Activated naive CD8-positive, alpha-beta T cell treated with anti-CD3 and anti-CD28 coated beads for 36 hours (primary cell): Measurements from ENCODE around the gene CPB1. TPM values are rescaled to one million over a fixed set of nuclear protein-coding genes. Genes with fewer than 3 reads are reported as not detected.

ENCODE experiments used
- DNase-seq: peaks from one replicate; pipeline ENCODE4 v3.0.0; 2021
- H3K27ac Mint-ChIP-seq: one replicate; pipeline ENCODE4 v1.8.0; 2022; ENCODE audit warnings: mild to moderate bottlenecking, moderate library complexity, mixed read lengths
- H3K27me3 Mint-ChIP-seq: one replicate; pipeline ENCODE4 v1.8.0; 2022; ENCODE audit warnings: mild to moderate bottlenecking, mixed read lengths
- H3K36me3 Mint-ChIP-seq: one replicate; pipeline ENCODE4 v1.8.0; 2021; ENCODE audit warnings: mild to moderate bottlenecking, mixed read lengths
- H3K4me1 Mint-ChIP-seq: one replicate; pipeline ENCODE4 v1.8.0; 2021; ENCODE audit warnings: mixed read lengths
- H3K4me3 Mint-ChIP-seq: one replicate; pipeline ENCODE4 v1.8.0; 2022; ENCODE audit warnings: mild to moderate bottlenecking, moderate library complexity, mixed read lengths
- H3K9me3 Mint-ChIP-seq: one replicate; pipeline ENCODE4 v1.8.0; 2022; ENCODE audit warnings: mixed read lengths
- total RNA-seq, 2 experiments: library from RNA; stranded (reverse); gene quantifications; one replicate each; pipeline ENCODE4 v1.2.3, GENCODE V29; 2021

The CPB1 gene
- total RNA-seq, 2 experiments from 2014 or later: not detected

GRCh38 chr3:148816427-148816826, 11.2 kb upstream of the CPB1 start:
- DNase-seq: no peak
- H3K9me3 Mint-ChIP-seq: peaks cover 2% of the 10 kb centered on the region
- H3K27me3 Mint-ChIP-seq: peaks cover 8% of the 10 kb centered on the region
- H3K4me1 Mint-ChIP-seq: no peaks in the 10 kb centered on the region
- H3K27ac Mint-ChIP-seq: no peak overlapping the region
- H3K4me3 Mint-ChIP-seq: no peak overlapping the region
- H3K36me3 Mint-ChIP-seq: no peaks in the 10 kb centered on the region

GRCh38 chr3:148816981-148817525, 10.6 kb upstream of the CPB1 start:
- Mint-ChIP-seq H3K27ac (no peak overlapping the region), H3K9me3 (peaks cover 2% of the 10 kb centered on the region), H3K4me3 (no peak overlapping the region), H3K36me3 (no peaks in the 10 kb centered on the region), H3K4me1 (no peaks in the 10 kb centered on the region), H3K27me3 (peaks cover 4% of the 10 kb centered on the region)
- DNase-seq: no peak

DNA sequence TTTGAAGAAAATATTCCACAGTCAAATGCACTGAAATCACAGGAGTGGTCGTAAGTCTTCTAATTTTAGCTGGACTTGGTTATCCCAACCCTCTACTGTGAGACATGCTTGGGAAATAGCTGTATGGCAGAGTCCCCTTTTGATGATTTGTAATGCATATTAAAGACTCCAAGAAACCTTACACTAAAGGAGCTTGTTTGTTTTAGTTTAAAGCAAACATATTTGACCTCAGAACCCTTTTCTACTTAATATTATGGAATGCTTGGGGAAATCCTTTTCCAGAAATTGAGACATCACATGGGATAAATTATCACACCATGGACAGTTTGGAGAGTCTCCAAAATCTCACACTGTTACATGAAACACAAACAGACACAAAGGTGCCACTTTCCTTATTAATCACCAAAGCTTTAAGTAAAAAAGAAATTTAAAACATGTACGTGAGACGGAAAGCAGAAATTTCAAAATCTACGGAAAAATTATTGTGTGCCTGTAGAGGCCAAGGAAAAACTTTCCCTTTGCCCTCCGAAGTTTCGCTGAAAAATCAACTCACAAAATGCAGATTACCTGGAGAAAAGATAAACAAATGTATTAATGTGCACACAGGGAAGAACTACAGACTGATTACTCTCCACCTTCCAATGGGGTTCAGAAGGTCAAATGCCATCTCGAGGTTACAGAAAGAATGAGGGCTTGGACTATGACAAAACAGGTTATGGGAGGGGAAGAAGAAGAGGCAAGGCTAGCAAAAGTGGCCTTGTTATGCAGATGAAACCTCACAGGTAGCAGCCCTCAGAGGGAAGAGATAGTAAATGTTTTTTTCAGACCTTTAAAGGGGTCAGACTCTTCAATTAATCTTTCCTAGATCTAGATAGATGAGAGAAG, 7.0 kb upstream of the CPB1 start:
- H3K4me3 Mint-ChIP-seq: no peak overlapping the region
- no peaks in the 10 kb centered on the region for H3K36me3 Mint-ChIP-seq
- peaks cover 6% of the 10 kb centered on the region for H3K27me3 Mint-ChIP-seq
- H3K27ac Mint-ChIP-seq: no peak overlapping the region
- no peaks in the 10 kb centered on the region for H3K4me1 Mint-ChIP-seq
- no peak for DNase-seq
- peaks cover 2% of the 10 kb centered on the region for H3K9me3 Mint-ChIP-seq

DNA sequence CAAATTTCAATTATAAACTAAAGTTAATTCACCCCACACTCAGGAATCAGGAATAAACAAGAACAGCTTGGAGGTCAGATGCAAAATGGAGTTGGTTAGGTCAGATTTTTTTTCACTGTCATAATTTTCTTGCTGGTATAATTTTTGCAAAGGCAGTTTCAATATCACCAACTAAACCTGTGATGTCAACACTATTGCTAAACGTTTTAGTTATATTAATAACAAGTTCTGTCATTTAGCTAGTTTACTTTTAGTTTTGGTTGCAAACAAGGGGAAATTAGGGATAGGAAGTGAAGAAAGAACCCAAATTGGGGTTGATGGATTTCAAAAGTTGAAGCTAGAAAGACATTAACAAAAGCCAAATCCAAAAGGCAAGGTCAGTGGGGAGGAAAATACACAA, 4.6 kb upstream of the CPB1 start:
- DNase-seq: no peak
- H3K27me3 Mint-ChIP-seq: peaks cover 6% of the 10 kb centered on the region
- H3K36me3 Mint-ChIP-seq: no peaks in the 10 kb centered on the region
- H3K4me3 Mint-ChIP-seq: no peak overlapping the region
- H3K9me3 Mint-ChIP-seq: peaks cover 2% of the 10 kb centered on the region
- H3K4me1 Mint-ChIP-seq: no peaks in the 10 kb centered on the region
- no peak overlapping the region for H3K27ac Mint-ChIP-seq

DNA sequence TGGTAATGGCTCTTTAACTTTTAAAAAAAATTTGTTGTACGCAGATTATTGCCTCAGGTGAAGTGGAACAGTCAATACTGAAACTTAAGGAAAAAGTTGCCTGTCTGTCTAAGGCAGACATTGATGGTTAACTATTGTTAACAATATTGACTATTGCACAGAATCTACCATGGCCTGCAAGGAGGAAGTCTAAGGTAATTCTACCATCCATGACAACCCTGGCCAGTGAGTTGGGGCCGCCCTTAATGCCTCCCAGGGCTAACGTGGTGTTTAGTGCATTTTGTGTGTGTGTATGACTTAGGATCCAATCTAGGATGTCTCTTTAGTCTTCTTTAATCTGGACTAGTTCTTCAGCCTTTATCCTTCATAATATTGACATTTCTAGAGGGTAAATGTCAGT, 2.1 kb upstream of the CPB1 start:
- H3K9me3 Mint-ChIP-seq: no peaks in the 10 kb centered on the region
- H3K36me3 Mint-ChIP-seq: no peaks in the 10 kb centered on the region
- H3K27ac Mint-ChIP-seq: no peak overlapping the region
- H3K4me1 Mint-ChIP-seq: no peaks in the 10 kb centered on the region
- H3K27me3 Mint-ChIP-seq: peaks cover 3% of the 10 kb centered on the region
- H3K4me3 Mint-ChIP-seq: no peak overlapping the region
- no peak for DNase-seq

- no peak overlapping the region for H3K27ac Mint-ChIP-seq
- DNase-seq: no peak
- no peak overlapping the region for H3K4me3 Mint-ChIP-seq
- H3K9me3 Mint-ChIP-seq: no peaks in the 10 kb centered on the region
- no peaks in the 10 kb centered on the region for H3K36me3 Mint-ChIP-seq
- H3K27me3 Mint-ChIP-seq: peaks cover 3% of the 10 kb centered on the region
- no peaks in the 10 kb centered on the region for H3K4me1 Mint-ChIP-seq
Measured at GRCh38 chr3:148828136-148828690, 602 bp downstream of the CPB1 start.

DNA sequence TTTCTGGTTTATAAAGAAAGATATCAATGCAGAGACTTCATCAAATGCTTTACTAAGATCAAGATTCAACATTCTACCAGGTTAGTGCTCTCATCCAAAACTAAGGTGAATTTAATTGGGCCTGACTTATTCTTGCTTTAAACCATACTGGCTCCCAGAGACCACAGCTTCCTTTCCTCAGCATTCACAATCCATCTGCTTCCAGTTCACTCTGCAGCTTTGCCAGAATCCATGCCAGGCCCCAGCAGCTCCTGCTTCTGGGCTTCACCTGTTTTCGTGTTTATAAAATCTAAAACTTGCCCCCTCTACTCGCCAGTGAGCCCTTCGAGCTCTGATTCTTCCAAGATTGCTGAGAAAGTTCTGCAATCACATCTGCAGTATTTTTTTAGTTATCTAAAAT, 2.3 kb downstream of the CPB1 start:
- no peaks in the 10 kb centered on the region for H3K4me1 Mint-ChIP-seq
- H3K36me3 Mint-ChIP-seq: no peaks in the 10 kb centered on the region
- no peak for DNase-seq
- H3K27me3 Mint-ChIP-seq: no peaks in the 10 kb centered on the region
- H3K27ac Mint-ChIP-seq: no peak overlapping the region
- H3K9me3 Mint-ChIP-seq: no peaks in the 10 kb centered on the region
- no peak overlapping the region for H3K4me3 Mint-ChIP-seq

DNA sequence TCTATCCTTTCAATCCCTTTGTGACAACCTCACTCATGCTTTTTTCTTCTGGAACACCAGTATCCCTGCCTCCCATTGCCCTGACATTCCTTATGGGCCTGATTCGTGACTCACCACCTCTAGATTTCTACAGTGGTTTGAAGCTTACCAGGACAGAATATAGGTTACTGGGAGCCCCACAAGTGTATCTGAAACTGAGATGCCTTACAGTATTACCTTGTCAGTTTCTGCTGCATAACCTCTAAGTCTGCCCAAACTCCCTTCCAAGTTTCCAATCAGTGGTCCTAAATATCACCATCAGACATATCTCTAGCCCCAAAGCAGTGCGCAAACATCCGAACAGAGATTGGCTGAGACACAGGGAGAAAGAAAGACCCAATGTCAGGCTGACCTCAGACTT, 5.6 kb downstream of the CPB1 start:
- H3K27me3 Mint-ChIP-seq: peaks cover 8% of the 10 kb centered on the region
- H3K27ac Mint-ChIP-seq: no peak overlapping the region
- H3K36me3 Mint-ChIP-seq: no peaks in the 10 kb centered on the region
- no peaks in the 10 kb centered on the region for H3K4me1 Mint-ChIP-seq
- DNase-seq: no peak
- no peaks in the 10 kb centered on the region for H3K9me3 Mint-ChIP-seq
- H3K4me3 Mint-ChIP-seq: no peak overlapping the region

DNA sequence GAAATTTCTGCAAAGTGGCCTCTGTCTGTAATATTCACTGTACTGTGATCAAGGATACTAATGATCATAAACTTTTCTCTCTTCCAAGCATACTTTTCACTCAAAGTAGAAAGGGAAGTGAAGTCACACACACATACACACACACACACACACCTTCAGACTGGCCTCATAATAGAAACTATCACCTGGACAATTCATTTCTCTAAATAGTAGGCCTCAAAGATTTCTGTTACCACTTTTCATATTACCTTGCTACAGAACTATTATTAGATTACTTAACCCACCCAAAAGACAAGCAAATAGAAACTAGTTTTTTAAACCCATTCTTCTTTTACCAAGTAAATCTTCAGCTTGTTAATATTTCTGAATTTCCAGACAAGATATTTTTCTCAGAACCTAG, 12.2 kb downstream of the CPB1 start:
- H3K4me3 Mint-ChIP-seq: no peak overlapping the region
- no peak overlapping the region for H3K27ac Mint-ChIP-seq
- H3K4me1 Mint-ChIP-seq: no peaks in the 10 kb centered on the region
- no peaks in the 10 kb centered on the region for H3K9me3 Mint-ChIP-seq
- DNase-seq: no peak
- H3K36me3 Mint-ChIP-seq: no peaks in the 10 kb centered on the region
- H3K27me3 Mint-ChIP-seq: peaks cover 11% of the 10 kb centered on the region

DNA sequence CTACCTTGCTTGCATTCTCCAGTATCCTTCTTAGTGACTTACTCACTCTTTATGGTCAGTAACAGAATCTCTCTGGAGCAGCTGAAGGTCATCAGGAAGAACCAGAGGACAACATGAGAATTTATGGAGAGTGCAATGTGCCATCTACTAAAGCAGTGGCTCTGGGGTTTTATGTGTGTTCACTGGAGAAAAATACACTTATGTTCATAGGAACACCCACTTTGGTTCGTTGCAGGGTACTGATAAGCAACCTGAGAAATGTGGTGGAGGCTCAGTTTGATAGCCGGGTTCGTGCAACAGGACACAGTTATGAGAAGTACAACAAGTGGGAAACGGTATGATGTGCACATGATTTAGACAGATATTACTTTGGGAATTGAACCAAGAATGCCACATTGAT, 12.8 kb downstream of the CPB1 start:
- no peak for DNase-seq
- H3K4me1 Mint-ChIP-seq: no peaks in the 10 kb centered on the region
- no peaks in the 10 kb centered on the region for H3K9me3 Mint-ChIP-seq
- H3K27ac Mint-ChIP-seq: no peak overlapping the region
- H3K4me3 Mint-ChIP-seq: no peak overlapping the region
- H3K36me3 Mint-ChIP-seq: no peaks in the 10 kb centered on the region
- H3K27me3 Mint-ChIP-seq: peaks cover 7% of the 10 kb centered on the region

DNA sequence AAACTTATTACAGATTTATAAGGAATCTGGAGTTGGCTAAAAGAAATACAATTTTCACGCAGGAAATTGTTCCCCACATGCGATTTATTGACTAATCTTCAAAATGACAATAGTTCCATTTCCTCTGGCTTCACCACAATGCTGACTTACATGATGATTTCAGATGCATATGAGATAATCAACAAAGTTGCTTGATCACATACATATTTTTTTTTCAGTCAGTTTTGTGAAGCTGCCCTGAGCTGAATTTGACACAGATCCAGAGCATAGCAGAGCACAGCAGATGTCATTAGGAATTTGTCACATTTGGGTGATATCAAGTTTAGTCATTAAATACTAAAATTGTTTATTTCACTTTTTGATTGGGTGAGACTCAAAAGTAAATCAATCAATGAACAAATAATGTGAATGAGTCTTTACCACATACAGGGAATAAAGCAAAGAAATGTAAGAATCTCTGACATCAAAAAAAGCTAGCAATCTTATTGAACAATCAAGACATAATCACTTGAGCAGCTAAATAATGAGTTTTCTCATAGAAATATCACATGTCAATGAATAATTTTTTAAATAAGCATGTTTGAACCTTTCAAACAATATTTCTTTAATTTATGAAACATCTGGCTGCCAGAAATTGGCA, 18.3 kb downstream of the CPB1 start:
- Mint-ChIP-seq H3K36me3 (no peaks in the 10 kb centered on the region), H3K9me3 (no peaks in the 10 kb centered on the region), H3K27me3 (peaks cover 3% of the 10 kb centered on the region), H3K27ac (no peak overlapping the region), H3K4me1 (no peaks in the 10 kb centered on the region), H3K4me3 (no peak overlapping the region)
- DNase-seq: no peak

GRCh38 chr3:148847351-148847750, 19.7 kb downstream of the CPB1 start:
- H3K4me3 Mint-ChIP-seq: no peak overlapping the region
- DNase-seq: no peak
- no peaks in the 10 kb centered on the region for H3K36me3 Mint-ChIP-seq
- no peaks in the 10 kb centered on the region for H3K4me1 Mint-ChIP-seq
- no peak overlapping the region for H3K27ac Mint-ChIP-seq
- no peaks in the 10 kb centered on the region for H3K27me3 Mint-ChIP-seq
- no peaks in the 10 kb centered on the region for H3K9me3 Mint-ChIP-seq

DNA sequence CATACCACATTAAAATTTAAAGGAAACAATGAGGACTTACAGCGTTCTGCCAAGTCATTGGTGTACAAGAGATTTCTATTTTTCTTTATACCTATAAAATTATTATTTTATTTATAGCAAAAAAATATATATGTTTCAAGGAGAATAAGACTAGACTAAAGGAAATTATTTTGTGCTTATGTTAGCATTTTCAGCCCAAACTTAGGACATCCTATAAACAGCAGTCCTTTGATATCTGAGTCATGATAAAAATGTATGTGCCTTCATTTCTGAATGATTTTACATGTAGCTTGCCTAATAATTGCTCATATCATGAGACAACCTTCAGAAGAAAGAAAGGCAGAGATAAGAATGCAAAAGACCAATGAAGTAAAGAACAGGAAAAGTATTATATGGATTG, 20.8 kb downstream of the CPB1 start:
- no peaks in the 10 kb centered on the region for H3K36me3 Mint-ChIP-seq
- H3K9me3 Mint-ChIP-seq: no peaks in the 10 kb centered on the region
- no peaks in the 10 kb centered on the region for H3K4me1 Mint-ChIP-seq
- H3K27ac Mint-ChIP-seq: no peak overlapping the region
- H3K4me3 Mint-ChIP-seq: no peak overlapping the region
- no peaks in the 10 kb centered on the region for H3K27me3 Mint-ChIP-seq
- DNase-seq: no peak

DNA sequence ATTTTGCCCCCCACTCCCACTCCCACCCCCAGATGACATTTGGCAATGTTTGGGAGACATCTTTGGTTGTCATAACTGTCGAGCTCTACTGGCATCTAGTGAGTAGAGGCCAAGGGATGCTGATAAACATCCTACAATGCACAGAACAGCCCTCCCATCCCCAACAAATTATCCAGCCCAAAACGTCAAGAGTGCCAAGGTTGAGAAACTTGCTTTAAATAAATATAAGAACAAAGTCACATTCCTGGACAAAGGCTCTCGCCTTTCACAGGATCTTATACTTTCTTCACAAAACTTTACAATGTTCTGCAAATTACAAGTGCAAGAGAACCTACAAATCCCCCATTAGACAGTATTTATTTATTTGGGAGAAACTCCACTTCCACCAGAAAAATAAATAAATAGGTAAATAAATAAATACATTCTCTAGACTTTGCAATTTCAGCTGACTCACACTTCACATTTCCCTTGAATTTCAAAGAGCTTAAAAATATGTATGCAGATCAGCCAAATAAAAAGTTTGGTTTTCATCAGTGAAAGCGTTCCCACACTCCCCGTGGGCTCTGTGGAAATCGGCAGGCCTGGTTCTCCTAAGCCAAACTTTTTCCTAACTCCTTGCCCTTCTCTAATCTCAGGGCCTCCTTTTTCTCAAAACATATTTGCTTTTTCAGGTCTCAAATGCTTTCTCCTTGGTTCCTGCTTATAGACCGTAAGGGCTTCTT, 24.8 kb downstream of the CPB1 start:
- Mint-ChIP-seq H3K4me1 (no peaks in the 10 kb centered on the region), H3K4me3 (no peak overlapping the region), H3K36me3 (no peaks in the 10 kb centered on the region), H3K27me3 (peaks cover 3% of the 10 kb centered on the region), H3K9me3 (no peaks in the 10 kb centered on the region), H3K27ac (no peak overlapping the region)
- DNase-seq: no peak

DNA sequence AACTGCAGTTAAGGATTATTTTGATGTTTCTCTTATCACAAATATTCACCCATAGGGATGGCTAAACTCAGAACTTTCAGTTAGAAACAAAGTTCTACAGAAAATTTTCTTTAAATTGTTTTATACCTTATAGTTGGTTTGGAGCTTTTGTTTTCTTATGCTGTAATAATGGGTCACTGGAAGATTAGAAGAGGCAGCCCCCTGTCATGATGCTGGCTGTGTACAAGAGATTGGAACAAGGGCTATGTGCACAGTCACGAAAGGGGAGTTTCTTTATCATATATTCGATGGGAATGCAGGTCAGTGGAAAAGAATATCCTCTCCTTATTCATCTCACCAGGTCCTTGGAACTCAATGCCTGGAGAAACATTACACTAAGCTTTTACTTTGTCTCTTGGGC, 25.5 kb downstream of the CPB1 start:
- H3K27ac Mint-ChIP-seq: no peak overlapping the region
- H3K9me3 Mint-ChIP-seq: no peaks in the 10 kb centered on the region
- no peak overlapping the region for H3K4me3 Mint-ChIP-seq
- H3K36me3 Mint-ChIP-seq: no peaks in the 10 kb centered on the region
- H3K4me1 Mint-ChIP-seq: no peaks in the 10 kb centered on the region
- DNase-seq: no peak
- H3K27me3 Mint-ChIP-seq: peaks cover 3% of the 10 kb centered on the region
